Spleen (tissue), 11 donors: ENCODE measurements around the gene MTHFR. TPM values are rescaled to one million over a fixed set of nuclear protein-coding genes. Genes with fewer than 3 reads are reported as not detected.

Source experiments
- DNase-seq: peaks from one replicate; pipeline ENCODE4 v3.0.0-alpha.2; 2020
- H3K27ac ChIP-seq, 8 donors: fragments of 200-600 bp; sonication (generic) in 7 of 8; 1 replicate in 4 of 8; 2 replicates in 4 of 8; pipeline versions ENCODE4 v1.5.0 to v1.8.0; 2016 to 2021; ENCODE audit warnings: inconsistent platforms in 4 of 8, mild to moderate bottlenecking in 4 of 8, moderate library complexity in 1 of 8
- H3K27me3 ChIP-seq, 7 donors: fragments of 200-600 bp; sonication (generic) in 6 of 7; replicated peaks in 1 of 7; 1 replicate in 4 of 7; 2 replicates in 3 of 7; pipeline versions ENCODE4 v1.5.0 to v1.8.0; 2016 to 2021; ENCODE audit warnings: inconsistent platforms in 3 of 7, mild to moderate bottlenecking in 1 of 7
- H3K36me3 ChIP-seq, 6 donors: fragments of 200-600 bp; sonication (generic) in 5 of 6; 1 replicate in 4 of 6; 2 replicates in 2 of 6; pipeline versions ENCODE4 v1.5.0 to v1.8.0; 2016 to 2021; ENCODE audit warnings: inconsistent platforms in 2 of 6
- H3K4me1 ChIP-seq, 6 donors: fragments of 200-600 bp; sonication (generic) in 5 of 6; 1 replicate in 3 of 6; 2 replicates in 3 of 6; pipeline versions ENCODE4 v1.5.0 to v1.8.0; 2016 to 2021; ENCODE audit warnings: inconsistent platforms in 3 of 6
- H3K4me3 ChIP-seq, 8 donors: fragments of 200-600 bp; sonication (generic) in 7 of 8; 1 replicate in 4 of 8; 2 replicates in 4 of 8; pipeline versions ENCODE4 v1.5.0 to v1.8.0; 2016 to 2021; ENCODE audit warnings: inconsistent platforms in 4 of 8, mild to moderate bottlenecking in 4 of 8, moderate library complexity in 2 of 8
- H3K9me3 ChIP-seq, 8 donors: fragments of 200-600 bp; sonication (generic) in 7 of 8; 1 replicate in 4 of 8; 2 replicates in 4 of 8; pipeline versions ENCODE4 v1.5.0 to v1.8.0; 2016 to 2021; ENCODE audit warnings: inconsistent platforms in 4 of 8
- POLR2A ChIP-seq, 3 donors: fragments of 450-650 bp; IDR thresholded peaks; one replicate each; pipeline ENCODE4 v1.5.1; 2017; ENCODE audit warnings: antibody characterized with exemption in 3 of 3, mild to moderate bottlenecking in 1 of 3
- POLR2AphosphoS5 ChIP-seq, 3 donors: sonication (generic); formaldehyde crosslinking; IDR thresholded peaks; one replicate each; pipeline ENCODE4 v1.5.1; 2017; ENCODE audit warnings: antibody characterized with exemption in 3 of 3
- WGBS, 5 donors: extraction: QIAGEN DNeasy Blood & Tissue Kit in 3 of 5; methylation state at CpG; one replicate each; pipeline versions ENCODE4 v1.1.5 to v1.1.7; 2013 to 2018; 5-methylcytosine and 5-hydroxymethylcytosine counted together
- intact Hi-C: fragments of 100-400 bp; cut with DNase I; formaldehyde crosslinking; loops from one replicate; pipeline ENCODE4 v1.15.0; 2023; ENCODE audit warnings: low total_unique reads
- polyA plus RNA-seq, 3 donors: library from polyadenylated mRNA; stranded (reverse); fragments of 200-250 nt; gene quantifications; one replicate each; pipeline ENCODE4 v1.2.1, GENCODE V29; 2013
- total RNA-seq, 7 donors: library from RNA; depleted of rRNA in 3 of 7; stranded (reverse); fragments of >200 nt in 3 of 7; fragmentation: NEBNext Ultra II Directional in 4 of 7; extraction: Animal tissue kit (Norgen Biotek cat#: 25700) in 4 of 7; gene quantifications; one replicate each; pipeline versions ENCODE4 v1.1.0 to v1.2.1, GENCODE V29; 2016 to 2021
- TF ChIP-seq, protein P1 (sequence below), 11 experiments: fragments of 200-600 bp in 7 of 11; fragments of 450-650 bp in 4 of 11; sonication (generic) in 4 of 11; IDR thresholded peaks in 8 of 11; conservative IDR thresholded peaks in 3 of 11; 1 replicate in 7 of 11; 2 replicates in 4 of 11; pipeline versions ENCODE4 v1.4.0 to v1.8.0; 2016 to 2021; ENCODE audit warnings: antibody characterized with exemption in 11 of 11, inconsistent platforms in 4 of 11, mild to moderate bottlenecking in 1 of 11
- donor health status: healthy with polysubstance abuse.
- donor health status: DM: no; HTN: no; CAD: no; lungs with moderate emphysema.
- donor health status: DM: no; HTN: no; CAD: no.
- donor health status: Bipolar disorder and iron deficiency.
- donor health status: healthy.
- donor health status: DM: no; HTN: no; CAD: no.
- donor health status: DM: yes; HTN: yes; CAD: no.

The MTHFR gene
- total and polyA plus RNA-seq, 10 donors = 6.7 to 79.8 (median 67.7) TPM

DNA sequence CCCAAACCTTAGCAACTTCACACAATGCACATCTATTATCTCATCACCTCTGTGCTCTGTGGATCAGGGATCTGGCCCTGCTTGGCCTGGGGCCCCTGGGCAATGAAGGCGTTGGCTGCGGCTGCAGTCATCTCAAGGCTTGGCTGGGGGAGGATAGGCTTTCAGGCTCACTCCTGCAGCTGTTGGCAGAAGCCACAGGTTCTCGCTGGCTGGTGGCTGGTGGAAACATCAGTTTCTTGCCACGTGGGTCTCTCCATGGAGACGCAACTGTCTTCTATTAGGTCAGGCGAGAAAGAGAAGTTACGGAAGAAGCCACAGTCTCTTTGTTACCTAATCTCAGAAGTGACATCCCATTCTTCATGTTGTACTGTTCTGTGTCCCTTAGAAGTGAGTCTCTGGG, 45.4 kb upstream of the MTHFR start:
- Histone ChIP-seq H3K4me1 (no peaks in the 10 kb centered on the region), H3K9me3 (no peaks in the 10 kb centered on the region), H3K27me3 (peaks cover 0 to 27% (median under 1%) of the 10 kb centered on the region in 7 donors), H3K36me3 (peaks cover 0 to 16% (median 0%) of the 10 kb centered on the region in 6 donors), H3K4me3 (no peak overlapping the region), H3K27ac (no peak overlapping the region)
- TF ChIP-seq POLR2A (IDR thresholded peaks at IDR 0.05) (no peak), POLR2AphosphoS5 (IDR thresholded peaks at IDR 0.05) (no peak)
- TF ChIP-seq, protein P1, sequence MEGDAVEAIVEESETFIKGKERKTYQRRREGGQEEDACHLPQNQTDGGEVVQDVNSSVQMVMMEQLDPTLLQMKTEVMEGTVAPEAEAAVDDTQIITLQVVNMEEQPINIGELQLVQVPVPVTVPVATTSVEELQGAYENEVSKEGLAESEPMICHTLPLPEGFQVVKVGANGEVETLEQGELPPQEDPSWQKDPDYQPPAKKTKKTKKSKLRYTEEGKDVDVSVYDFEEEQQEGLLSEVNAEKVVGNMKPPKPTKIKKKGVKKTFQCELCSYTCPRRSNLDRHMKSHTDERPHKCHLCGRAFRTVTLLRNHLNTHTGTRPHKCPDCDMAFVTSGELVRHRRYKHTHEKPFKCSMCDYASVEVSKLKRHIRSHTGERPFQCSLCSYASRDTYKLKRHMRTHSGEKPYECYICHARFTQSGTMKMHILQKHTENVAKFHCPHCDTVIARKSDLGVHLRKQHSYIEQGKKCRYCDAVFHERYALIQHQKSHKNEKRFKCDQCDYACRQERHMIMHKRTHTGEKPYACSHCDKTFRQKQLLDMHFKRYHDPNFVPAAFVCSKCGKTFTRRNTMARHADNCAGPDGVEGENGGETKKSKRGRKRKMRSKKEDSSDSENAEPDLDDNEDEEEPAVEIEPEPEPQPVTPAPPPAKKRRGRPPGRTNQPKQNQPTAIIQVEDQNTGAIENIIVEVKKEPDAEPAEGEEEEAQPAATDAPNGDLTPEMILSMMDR (IDR thresholded peaks at IDR 0.05 in 8 of 11, conservative IDR thresholded peaks at IDR 0.05 in 3 of 11) = no peak
- intact Hi-C loops = no loop called here
- no peak for DNase-seq
- 44 to 68% (median 56%) methylated on average over 7 of the region's 7 CpGs for WGBS, 5 donors

DNA sequence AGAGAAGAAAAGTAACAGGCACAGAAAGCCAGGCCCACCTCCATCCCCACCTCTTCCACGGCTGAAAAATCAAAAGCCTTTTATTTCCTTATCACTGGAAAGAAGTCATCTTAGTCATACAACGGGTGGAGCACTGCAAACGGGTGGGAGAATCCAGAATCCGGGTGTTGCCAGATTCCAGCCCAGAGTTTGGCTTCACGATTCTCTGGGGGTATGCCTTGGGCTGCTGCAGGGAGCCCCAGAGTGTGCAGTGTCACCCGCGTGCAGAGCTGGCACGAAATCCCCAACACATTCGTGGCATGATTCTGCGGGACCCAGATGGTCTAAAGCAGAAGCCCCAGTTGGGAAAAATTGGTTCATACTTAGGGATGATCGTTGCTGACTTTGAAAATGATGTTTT, 44.4 kb upstream of the MTHFR start:
- WGBS, 5 donors = 76 to 82% (median 77%) methylated on average over 11 of the region's 11 CpGs
- Histone ChIP-seq H3K27me3 (peaks cover 0 to 21% (median 0%) of the 10 kb centered on the region in 7 donors), H3K4me3 (no peak overlapping the region), H3K36me3 (peaks cover 0 to 26% (median 0%) of the 10 kb centered on the region in 6 donors), H3K9me3 (no peaks in the 10 kb centered on the region), H3K27ac (no peak overlapping the region), H3K4me1 (no peaks in the 10 kb centered on the region)
- intact Hi-C loops = no loop called here
- DNase-seq = no peak
- TF ChIP-seq POLR2AphosphoS5 (IDR thresholded peaks at IDR 0.05) (no peak), POLR2A (IDR thresholded peaks at IDR 0.05) (no peak)
- TF ChIP-seq, protein P1 (IDR thresholded peaks at IDR 0.05 in 8 of 11, conservative IDR thresholded peaks at IDR 0.05 in 3 of 11) = no peak

- H3K27me3 ChIP-seq = peaks cover 0 to 6% (median 0%) of the 10 kb centered on the region in 7 donors
- TF ChIP-seq, protein P1 (IDR thresholded peaks at IDR 0.05 in 8 of 11, conservative IDR thresholded peaks at IDR 0.05 in 3 of 11) = no peak
- no peak for DNase-seq
- peaks cover 0 to 44% (median 9%) of the 10 kb centered on the region in 6 donors for H3K36me3 ChIP-seq
- H3K9me3 ChIP-seq = no peaks in the 10 kb centered on the region
- intact Hi-C loops = no loop called here
- H3K4me3 ChIP-seq = no peak overlapping the region
- peaks cover 0 to 10% (median 3%) of the 10 kb centered on the region in 6 donors for H3K4me1 ChIP-seq
- WGBS, 5 donors = 72 to 86% (median 81%) methylated on average over 9 of the region's 9 CpGs
- H3K27ac ChIP-seq = no peak overlapping the region
These were observed 42.6 kb upstream of the MTHFR start for GRCh38 chr1:11848373-11848700.

DNA sequence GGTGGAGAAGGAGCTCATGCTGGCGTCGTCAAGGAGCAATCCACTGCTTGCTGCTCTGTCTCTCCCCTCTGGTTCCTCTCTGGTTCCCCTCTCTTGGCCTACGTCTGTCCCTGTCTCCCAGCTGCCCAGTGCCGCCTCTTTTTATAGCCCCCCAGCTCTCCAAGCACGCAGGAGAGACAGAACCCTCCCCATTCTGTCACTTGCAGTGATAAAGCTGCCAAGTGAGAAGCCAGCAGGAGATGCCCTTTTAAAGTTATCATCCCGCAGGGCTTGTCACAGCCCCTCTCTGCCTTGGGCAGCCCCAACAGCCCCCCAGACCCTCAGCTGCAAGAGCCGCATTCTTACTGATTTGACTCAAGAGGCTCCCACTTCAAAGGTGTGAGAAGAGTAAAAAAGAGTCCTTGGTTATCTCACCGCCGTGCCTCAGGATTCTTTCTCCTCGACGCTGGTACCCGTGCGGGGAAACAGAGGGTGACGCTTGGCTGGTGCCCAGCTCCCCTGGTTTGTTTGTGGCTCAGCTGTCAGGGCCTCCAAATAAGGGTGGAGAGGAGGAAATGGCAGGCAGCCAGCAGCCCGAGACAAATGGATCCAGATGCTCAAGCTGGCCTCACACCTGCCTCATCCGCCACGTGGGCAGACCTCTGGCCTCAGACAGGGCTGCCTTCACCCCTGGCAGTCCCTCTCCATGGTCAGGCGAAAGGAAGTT, 42.1 kb upstream of the MTHFR start, which contains the start of gene NPPA:
NPPA (minus strand) TSS at position 117 of the 706 bp plus-strand sequence; CDS start at position 18, 99 bp downstream.
- peaks cover 0 to 1% (median 0%) of the 10 kb centered on the region in 7 donors for H3K27me3 ChIP-seq
- DNase-seq = no peak
- peak in 1 of 3 donors; percentile 23 for TF ChIP-seq POLR2AphosphoS5 (IDR thresholded peaks at IDR 0.05)
- TF ChIP-seq, protein P1 (IDR thresholded peaks at IDR 0.05 in 8 of 11, conservative IDR thresholded peaks at IDR 0.05 in 3 of 11) = no peak
- TF ChIP-seq POLR2A (IDR thresholded peaks at IDR 0.05) = no peak
- no peaks in the 10 kb centered on the region for H3K9me3 ChIP-seq
- 62 to 67% (median 65%) methylated on average over 18 of the region's 18 CpGs for WGBS, 5 donors
- peaks cover 2 to 15% (median 8%) of the 10 kb centered on the region in 6 donors for H3K4me1 ChIP-seq
- H3K4me3 ChIP-seq = no peak within 1 kb of the TSS
- peaks cover 0 to 48% (median 9%) of the 10 kb centered on the region in 6 donors for H3K36me3 ChIP-seq
- intact Hi-C loops = no loop called here
- H3K27ac ChIP-seq = no peak within 1 kb of the TSS
